Progenitor cell of endocrine pancreas (in vitro differentiated cells): ENCODE results near the gene METAP1. TPM values are rescaled to one million over a fixed set of nuclear protein-coding genes. Genes with fewer than 3 reads are reported as not detected.
A peak's percentile ranks its signal among the peaks of the same experiment; 100 is the strongest.
"Not testable (repeated sequence)": the region's sequence is repeated elsewhere in the genome, so short reads cannot be mapped to it uniquely, and the experiment has no call there.

Experiments
- DNase-seq: peaks from one replicate; pipeline ENCODE4 v3.0.0; 2021; ENCODE audit warnings: low spot score; ENCODE audit not compliant: unreplicated experiment
- H3K27ac Mint-ChIP-seq: 2 replicates; pipeline ENCODE4 v1.8.0; 2021; ENCODE audit warnings: mild to moderate bottlenecking, moderate library complexity, mixed read lengths
- H3K27me3 Mint-ChIP-seq: 2 replicates; pipeline ENCODE4 v1.8.0; 2021; ENCODE audit warnings: mixed read lengths
- H3K36me3 Mint-ChIP-seq: 2 replicates; pipeline ENCODE4 v1.8.0; 2022; ENCODE audit warnings: mixed read lengths; ENCODE audit not compliant: insufficient read depth
- H3K4me1 Mint-ChIP-seq: 2 replicates; pipeline ENCODE4 v1.8.0; 2021; ENCODE audit warnings: low read depth, mixed read lengths
- H3K4me3 Mint-ChIP-seq: 2 replicates; pipeline ENCODE4 v1.8.0; 2021; ENCODE audit warnings: low read depth, mild to moderate bottlenecking, moderate library complexity, mixed read lengths
- H3K9me3 Mint-ChIP-seq: 2 replicates; pipeline ENCODE4 v1.8.0; 2021; ENCODE audit warnings: low read depth, mixed read lengths
- CTCF ChIP-seq: fragments of 200-600 bp; sonication (generic); IDR thresholded peaks from one replicate; pipeline ENCODE4 v1.5.0; 2021; ENCODE audit warnings: antibody characterized with exemption, mild to moderate bottlenecking; ENCODE audit not compliant: unreplicated experiment
- total RNA-seq: library from RNA; stranded (reverse); gene quantifications from 2 replicates; pipeline ENCODE4 v1.2.1, GENCODE V29; 2021

Gene METAP1
- total RNA-seq, 1 donor from 2014 or later, result 49.1 TPM

GRCh38 chr4:99013884-99014523, 18.5 kb downstream of the METAP1 start:
- peaks cover 47% of the 10 kb centered on the region for H3K9me3 Mint-ChIP-seq
- no peak overlapping the region for H3K27ac Mint-ChIP-seq

GRCh38 chr4:99021386-99021785, 25.9 kb downstream of the METAP1 start:
- peaks cover 27% of the 10 kb centered on the region for H3K4me1 Mint-ChIP-seq
- TF ChIP-seq CTCF, result no peak
- peaks cover 59% of the 10 kb centered on the region for H3K36me3 Mint-ChIP-seq
- no peaks in the 10 kb centered on the region for H3K27me3 Mint-ChIP-seq
- H3K4me3 Mint-ChIP-seq, result no peak overlapping the region
- peaks cover 31% of the 10 kb centered on the region for H3K9me3 Mint-ChIP-seq
- H3K27ac Mint-ChIP-seq, result no peak overlapping the region
- no peak for DNase-seq

More at GRCh38 chr4:99013884-99014523, 18.5 kb downstream of the METAP1 start:
- DNase-seq, result no peak
- Mint-ChIP-seq H3K4me1 (no peaks in the 10 kb centered on the region), H3K4me3 (no peak overlapping the region), H3K27me3 (no peaks in the 10 kb centered on the region), H3K36me3 (peaks cover 60% of the 10 kb centered on the region)
- TF ChIP-seq CTCF, result no peak

GRCh38 chr4:99022566-99022965, 27.0 kb downstream of the METAP1 start:
- peaks cover 52% of the 10 kb centered on the region for H3K36me3 Mint-ChIP-seq
- no peak overlapping the region for H3K27ac Mint-ChIP-seq
- H3K9me3 Mint-ChIP-seq, result peaks cover 31% of the 10 kb centered on the region
- no peak overlapping the region for H3K4me3 Mint-ChIP-seq
- no peak for DNase-seq
- no peak for TF ChIP-seq CTCF
- no peaks in the 10 kb centered on the region for H3K27me3 Mint-ChIP-seq
- H3K4me1 Mint-ChIP-seq, result peaks cover 37% of the 10 kb centered on the region

- DNase-seq, H3K27me3 Mint-ChIP-seq: not testable (repeated sequence)
- Mint-ChIP-seq H3K4me1 (peaks cover 42% of the 10 kb centered on the region), H3K4me3 (peak overlapping the region; percentile 16), H3K9me3 (peaks cover 31% of the 10 kb centered on the region), H3K36me3 (peaks cover 42% of the 10 kb centered on the region), H3K27ac (peak overlapping the region; percentile 70)
These were observed 28.3 kb downstream of the METAP1 start for GRCh38 chr4:99023800-99024251.

- H3K9me3 Mint-ChIP-seq, result peaks cover 22% of the 10 kb centered on the region
- peaks cover 42% of the 10 kb centered on the region for H3K4me1 Mint-ChIP-seq
- no peaks in the 10 kb centered on the region for H3K27me3 Mint-ChIP-seq
- no peak overlapping the region for H3K4me3 Mint-ChIP-seq
- TF ChIP-seq CTCF, result no peak
- H3K36me3 Mint-ChIP-seq, result peaks cover 34% of the 10 kb centered on the region
- no peak for DNase-seq
- H3K27ac Mint-ChIP-seq, result peak overlapping the region; percentile 70
These were observed 29.2 kb downstream of the METAP1 start for GRCh38 chr4:99024481-99025275.
